GM12801 (cell line): ENCODE results near the gene MBD3.

Source experiments
- CTCF ChIP-seq: IDR thresholded peaks from one replicate; pipeline ENCODE4 v1.5.1; 2011; ENCODE audit warnings: control low read depth; ENCODE audit not compliant: insufficient read length; ENCODE audit errors: extremely low read depth

MBD3 gene

GRCh38 chr19:1579222-1579621, 13.4 kb downstream of the MBD3 start:
- TF ChIP-seq CTCF: no peak

GRCh38 chr19:1577929-1578618, 14.6 kb downstream of the MBD3 start:
- no peak for TF ChIP-seq CTCF

GRCh38 chr19:1577090-1577928, 15.4 kb downstream of the MBD3 start:
- TF ChIP-seq CTCF: no peak

GRCh38 chr19:1576242-1577089, 16.2 kb downstream of the MBD3 start:
- no peak for TF ChIP-seq CTCF

- no peak for TF ChIP-seq CTCF
Observed at GRCh38 chr19:1575323-1576241, 17.1 kb downstream of the MBD3 start.

- no peak for TF ChIP-seq CTCF
Observed at GRCh38 chr19:1574354-1575136, 18.1 kb downstream of the MBD3 start.
